Body of pancreas (tissue), 4 donors: Measurements from ENCODE around the gene FH. TPM values are rescaled to one million over a fixed set of nuclear protein-coding genes. Genes with fewer than 3 reads are reported as not detected.

Experiments used
- ATAC-seq: fragments of 150-250 bp; one replicate; pipeline ENCODE4 v1.9.1; 2016
- DNase-seq, 4 donors: peaks; one replicate each; pipeline ENCODE4 v3.0.0-alpha.2; 2019
- H3K27ac ChIP-seq, 4 donors: fragments of 200-600 bp; sonication (generic); 1 replicate in 3 of 4; 2 replicates in 1 of 4; pipeline versions ENCODE4 v1.5.1 to v1.6.1; 2016 to 2019; ENCODE audit warnings: mild to moderate bottlenecking in 1 of 4, mixed read lengths in 1 of 4, moderate library complexity in 1 of 4
- H3K27me3 ChIP-seq, 2 donors: fragments of 200-600 bp; sonication (generic); one replicate each; pipeline ENCODE4 v1.6.0; 2016; ENCODE audit warnings: mild to moderate bottlenecking in 1 of 2
- H3K36me3 ChIP-seq, 2 donors: fragments of 200-600 bp; sonication (generic); replicated peaks in 1 of 2; 2 replicates each; pipeline ENCODE4 v1.5.1; 2016; ENCODE audit warnings: low read depth in 2 of 2; ENCODE audit not compliant: insufficient read depth in 1 of 2
- H3K4me1 ChIP-seq: fragments of 200-600 bp; sonication (generic); one replicate; pipeline ENCODE4 v1.6.0; 2016
- H3K4me3 ChIP-seq, 2 donors: fragments of 200-600 bp; sonication (generic); 1 replicate in 1 of 2; 2 replicates in 1 of 2; pipeline ENCODE4 v1.5.1; 2016 to 2019
- H3K9me3 ChIP-seq, 3 donors: fragments of 200-600 bp; sonication (generic); 1 replicate in 2 of 3; 2 replicates in 1 of 3; pipeline ENCODE4 v1.5.1; 2016
- POLR2A ChIP-seq, 3 donors: fragments of 450-650 bp; IDR thresholded peaks; one replicate each; pipeline ENCODE4 v1.6.1; 2016; ENCODE audit warnings: antibody characterized with exemption in 3 of 3, mild to moderate bottlenecking in 2 of 3
- WGBS, 2 donors: methylation state at CpG; one replicate each; pipeline ENCODE4 v1.1.5; 2017; 5-methylcytosine and 5-hydroxymethylcytosine counted together
- intact Hi-C: fragments of 100-400 bp; cut with DNase I; formaldehyde crosslinking; loops from one replicate; pipeline ENCODE4 v1.15.1; 2023
- total RNA-seq, 2 donors: library from RNA; depleted of rRNA; stranded (reverse); fragments of >200 nt; gene quantifications; one replicate each; pipeline ENCODE4 v1.1.0, GENCODE V29; 2016
- TF ChIP-seq, protein P1 (sequence below), 7 experiments: fragments of 450-650 bp in 4 of 7; fragments of 200-600 bp in 3 of 7; sonication (generic) in 3 of 7; IDR thresholded peaks; one replicate each; pipeline ENCODE4 v1.5.1; 2016 to 2019; ENCODE audit warnings: antibody characterized with exemption in 7 of 7

The FH gene
- total RNA-seq, result 10 to 100 TPM; 12.5 to 27.0 TPM

DNA sequence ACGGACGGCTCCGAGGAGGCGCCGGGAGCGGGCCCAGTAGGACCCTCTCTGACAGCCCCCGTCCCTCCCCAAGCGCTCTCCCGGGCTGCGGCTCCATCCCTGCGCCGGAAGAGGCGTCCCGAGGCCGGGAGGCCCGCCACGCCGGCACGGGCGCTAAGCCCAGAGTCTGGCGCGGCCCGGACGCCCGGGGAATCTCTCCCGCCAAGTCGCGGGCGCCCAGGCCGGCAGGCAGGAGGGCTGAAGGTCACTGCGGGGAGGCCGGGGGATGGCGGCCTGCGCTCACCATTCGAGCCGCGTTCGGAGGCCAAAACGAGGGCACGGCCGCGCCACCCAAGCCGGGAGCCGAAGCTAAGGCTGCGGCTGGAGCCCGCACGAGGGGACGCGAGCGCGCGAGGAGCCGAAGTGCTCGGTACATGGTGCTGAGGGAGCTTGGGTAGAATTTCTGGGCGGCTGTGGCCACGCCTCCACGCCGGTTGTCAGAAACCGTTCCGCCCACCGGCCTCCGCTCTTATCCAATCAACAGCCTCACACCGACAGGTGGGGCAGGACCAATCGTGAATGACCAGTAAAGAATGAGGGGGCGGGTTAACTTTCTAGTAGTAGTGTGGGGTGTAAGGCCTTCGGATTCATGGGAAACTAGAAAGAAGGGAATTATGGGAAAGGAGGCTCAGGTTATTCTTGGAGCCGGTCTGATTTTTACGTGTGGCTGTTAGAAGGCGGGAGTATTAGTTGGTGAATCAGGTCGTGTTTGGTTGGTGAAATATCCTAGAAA lies at the start of gene FH:
Gene FH, minus strand, starts transcription at position 448 of the 772 bp plus-strand sequence. Its CDS starts 33 bp downstream, at position 415.
- Histone ChIP-seq H3K4me3 (peak within 1 kb of the TSS; percentile 49 to 64), H3K27me3 (no peaks in the 10 kb centered on the region), H3K36me3 (no peaks in the 10 kb centered on the region), H3K27ac (peak within 1 kb of the TSS; percentile 79 to 94 (median 85)), H3K9me3 (no peaks in the 10 kb centered on the region), H3K4me1 (peaks cover 8% of the 10 kb centered on the region)
- DNase-seq, result peak; percentile 95 to 98 (median 96)
- peak; percentile 99 for ATAC-seq
- intact Hi-C loops, result no loop called here
- 0% methylated on average over 8 to 62 of the region's 70 CpGs for WGBS, 2 donors
- TF ChIP-seq, protein P1, sequence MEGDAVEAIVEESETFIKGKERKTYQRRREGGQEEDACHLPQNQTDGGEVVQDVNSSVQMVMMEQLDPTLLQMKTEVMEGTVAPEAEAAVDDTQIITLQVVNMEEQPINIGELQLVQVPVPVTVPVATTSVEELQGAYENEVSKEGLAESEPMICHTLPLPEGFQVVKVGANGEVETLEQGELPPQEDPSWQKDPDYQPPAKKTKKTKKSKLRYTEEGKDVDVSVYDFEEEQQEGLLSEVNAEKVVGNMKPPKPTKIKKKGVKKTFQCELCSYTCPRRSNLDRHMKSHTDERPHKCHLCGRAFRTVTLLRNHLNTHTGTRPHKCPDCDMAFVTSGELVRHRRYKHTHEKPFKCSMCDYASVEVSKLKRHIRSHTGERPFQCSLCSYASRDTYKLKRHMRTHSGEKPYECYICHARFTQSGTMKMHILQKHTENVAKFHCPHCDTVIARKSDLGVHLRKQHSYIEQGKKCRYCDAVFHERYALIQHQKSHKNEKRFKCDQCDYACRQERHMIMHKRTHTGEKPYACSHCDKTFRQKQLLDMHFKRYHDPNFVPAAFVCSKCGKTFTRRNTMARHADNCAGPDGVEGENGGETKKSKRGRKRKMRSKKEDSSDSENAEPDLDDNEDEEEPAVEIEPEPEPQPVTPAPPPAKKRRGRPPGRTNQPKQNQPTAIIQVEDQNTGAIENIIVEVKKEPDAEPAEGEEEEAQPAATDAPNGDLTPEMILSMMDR (IDR thresholded peaks at IDR 0.05), result no peak
- peak; percentile 79 to 86 (median 85) for TF ChIP-seq POLR2A (IDR thresholded peaks at IDR 0.05)

DNA sequence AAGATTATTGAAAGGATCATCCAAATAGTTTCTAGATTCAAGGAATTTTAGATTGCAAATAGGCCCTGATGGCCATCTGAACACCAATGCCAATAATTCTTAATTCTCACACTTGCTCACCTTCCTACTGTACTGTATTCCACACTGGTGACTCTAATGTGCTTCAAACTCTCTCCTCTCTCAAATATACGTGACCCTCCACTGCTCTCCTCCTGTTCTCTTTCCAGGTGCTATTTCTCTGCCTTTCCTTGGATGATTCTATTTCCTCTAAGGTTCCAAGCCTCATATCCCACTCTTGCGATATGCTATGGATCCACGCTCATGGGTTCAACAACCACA lies 41.3 kb upstream of the FH start:
- ATAC-seq (no peak), DNase-seq (no peak)
- Histone ChIP-seq H3K27me3 (no peaks in the 10 kb centered on the region), H3K4me3 (no peak overlapping the region), H3K36me3 (no peaks in the 10 kb centered on the region), H3K4me1 (no peaks in the 10 kb centered on the region), H3K9me3 (no peaks in the 10 kb centered on the region), H3K27ac (no peak overlapping the region)
- intact Hi-C loops, result no loop called here
- TF ChIP-seq, protein P1 (IDR thresholded peaks at IDR 0.05), result no peak
- WGBS, 2 donors, result 79 to 82% methylated on average over 3 of the region's 3 CpGs

DNA sequence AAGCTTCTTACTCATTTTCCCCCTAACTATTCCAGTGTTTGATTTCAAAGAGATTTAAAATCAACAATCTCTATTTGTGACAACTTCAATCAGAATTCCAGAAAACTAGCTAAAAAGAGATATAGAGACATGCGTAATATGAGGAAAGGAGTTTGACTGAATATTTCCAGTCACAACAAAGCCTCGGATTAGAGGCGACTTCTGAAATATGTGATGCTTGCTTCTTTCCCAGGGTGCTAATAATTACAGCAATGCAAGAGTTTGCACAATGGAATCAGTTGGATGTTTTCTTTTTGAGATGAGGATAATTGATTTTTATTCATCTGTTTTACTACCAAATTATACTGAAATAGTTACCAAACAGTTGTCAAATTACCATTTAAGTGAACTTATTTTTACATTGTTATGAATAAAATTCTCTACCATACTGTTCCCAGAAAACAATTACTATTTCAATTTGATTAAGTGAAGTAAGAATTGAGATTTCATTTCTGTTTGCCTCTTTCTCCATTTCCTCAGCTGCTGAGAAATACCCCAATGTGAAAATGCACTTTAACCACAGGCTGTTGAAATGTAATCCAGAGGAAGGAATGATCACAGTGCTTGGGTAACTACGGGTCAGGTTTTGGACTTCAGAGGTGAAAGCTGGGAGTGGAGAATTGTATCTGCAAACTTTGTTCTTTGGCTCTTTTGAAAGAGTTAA lies 40.7 kb upstream of the FH start:
- 62 to 81% methylated on average over 4 of the region's 4 CpGs for WGBS, 2 donors
- DNase-seq (no peak), ATAC-seq (no peak)
- Histone ChIP-seq H3K27me3 (no peaks in the 10 kb centered on the region), H3K9me3 (no peaks in the 10 kb centered on the region), H3K27ac (no peak overlapping the region), H3K36me3 (no peaks in the 10 kb centered on the region), H3K4me3 (no peak overlapping the region), H3K4me1 (no peaks in the 10 kb centered on the region)
- TF ChIP-seq, protein P1 (IDR thresholded peaks at IDR 0.05), result no peak
- no peak for TF ChIP-seq POLR2A (IDR thresholded peaks at IDR 0.05)
- intact Hi-C loops, result no loop called here

DNA sequence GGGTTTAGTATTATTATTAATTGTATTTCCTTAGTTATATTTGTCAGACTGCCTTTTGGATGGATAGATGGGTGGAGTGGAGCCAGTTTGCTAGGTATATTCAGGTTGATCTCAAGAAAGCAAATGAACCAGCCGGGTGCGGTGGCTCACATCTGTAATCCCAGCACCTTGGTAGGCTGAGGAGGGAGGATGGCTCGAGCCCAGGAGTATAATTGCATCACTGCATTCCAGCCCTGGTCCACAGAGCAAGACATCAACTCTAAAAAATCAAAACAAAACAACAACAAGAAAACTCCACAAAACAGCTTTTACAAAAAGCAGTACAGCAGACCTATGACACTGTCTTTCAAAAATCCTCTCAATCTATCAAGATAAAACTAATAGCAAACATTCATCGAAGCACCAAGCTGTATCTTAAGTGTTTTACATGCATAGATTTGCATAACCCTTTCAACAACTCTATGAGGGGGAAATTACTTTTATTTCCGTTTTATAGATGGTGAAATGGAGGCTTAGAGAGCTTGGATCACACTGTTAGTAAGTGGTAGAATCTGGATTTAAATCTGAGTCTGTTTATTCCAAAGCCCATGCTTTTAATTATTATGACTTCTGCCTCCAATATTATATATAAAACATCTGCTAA lies 38.1 kb upstream of the FH start:
- no peak overlapping the region for H3K27ac ChIP-seq
- intact Hi-C loops, result no loop called here
- 67 to 69% methylated on average over 5 of the region's 5 CpGs for WGBS, 2 donors
- no peaks in the 10 kb centered on the region for H3K36me3 ChIP-seq
- H3K4me3 ChIP-seq, result no peak overlapping the region
- no peak for TF ChIP-seq POLR2A (IDR thresholded peaks at IDR 0.05)
- TF ChIP-seq, protein P1 (IDR thresholded peaks at IDR 0.05), result no peak
- no peaks in the 10 kb centered on the region for H3K9me3 ChIP-seq
- no peaks in the 10 kb centered on the region for H3K4me1 ChIP-seq
- DNase-seq (no peak), ATAC-seq (no peak)
- H3K27me3 ChIP-seq, result no peaks in the 10 kb centered on the region
